SK-N-SH (cell line): Measurements from ENCODE around the gene SCGB1D2.

Experiments used
- CHD2 ChIP-seq: fragments of 150-350 bp; IDR thresholded peaks from 2 replicates; pipeline ENCODE4 v1.6.1; 2018; ENCODE audit warnings: low read length; ENCODE audit not compliant: partially characterized antibody
- CTCF ChIP-seq: fragments of 200-600 bp; sonication (generic); IDR thresholded peaks from 2 replicates; pipeline ENCODE4 v1.6.1; 2017; ENCODE audit warnings: antibody characterized with exemption, mild to moderate bottlenecking, moderate library complexity
- EP300 ChIP-seq, 2 experiments: IDR thresholded peaks; 2 replicates each; pipeline versions ENCODE4 v1.4.0 to v1.6.1; 2012; ENCODE audit warnings: borderline replicate concordance in 1 of 2, low read depth in 1 of 2, low read length in 1 of 2
- EZH2phosphoT487 ChIP-seq: fragments of 200-600 bp; sonication (generic); IDR thresholded peaks from 2 replicates; pipeline ENCODE4 v1.6.1; 2017; ENCODE audit warnings: low read depth, mixed run types, mild to moderate bottlenecking, antibody characterized with exemption, moderate library complexity, borderline replicate concordance
- GABPA ChIP-seq: IDR thresholded peaks from 2 replicates; pipeline ENCODE4 v1.4.0; 2012; ENCODE audit warnings: low read depth, mild to moderate bottlenecking
- IRF3 ChIP-seq: fragments of 150-350 bp; IDR thresholded peaks from 2 replicates; pipeline ENCODE4 v1.6.1; 2016; ENCODE audit warnings: mild to moderate bottlenecking, low read depth, low read length
- MXI1 ChIP-seq: IDR thresholded peaks from 2 replicates; pipeline ENCODE4 v1.6.1; 2012; ENCODE audit warnings: mild to moderate bottlenecking, low read depth, low read length, improper control_type of control experiment
- NRF1 ChIP-seq: IDR thresholded peaks from 2 replicates; pipeline ENCODE4 v1.6.1; 2012; ENCODE audit warnings: low read depth, mild to moderate bottlenecking, low read length
- SMC3 ChIP-seq: IDR thresholded peaks from 2 replicates; pipeline ENCODE4 v1.6.1; 2012; ENCODE audit warnings: low read depth, low read length, improper control_type of control experiment
- TF ChIP-seq, protein P1 (sequence below): IDR thresholded peaks from 2 replicates; pipeline ENCODE4 v1.4.0; 2012; ENCODE audit warnings: low read depth, borderline replicate concordance

- no peak for TF ChIP-seq EP300 (IDR thresholded peaks at IDR 0.05; ENCODE audit: borderline replicate concordance in 1 of 2, low read depth in 1 of 2, low read length in 1 of 2)
- no peak for TF ChIP-seq CTCF
- no peak for TF ChIP-seq GABPA
- no peak for TF ChIP-seq MXI1
- no peak for TF ChIP-seq EZH2phosphoT487
- TF ChIP-seq, protein P1, sequence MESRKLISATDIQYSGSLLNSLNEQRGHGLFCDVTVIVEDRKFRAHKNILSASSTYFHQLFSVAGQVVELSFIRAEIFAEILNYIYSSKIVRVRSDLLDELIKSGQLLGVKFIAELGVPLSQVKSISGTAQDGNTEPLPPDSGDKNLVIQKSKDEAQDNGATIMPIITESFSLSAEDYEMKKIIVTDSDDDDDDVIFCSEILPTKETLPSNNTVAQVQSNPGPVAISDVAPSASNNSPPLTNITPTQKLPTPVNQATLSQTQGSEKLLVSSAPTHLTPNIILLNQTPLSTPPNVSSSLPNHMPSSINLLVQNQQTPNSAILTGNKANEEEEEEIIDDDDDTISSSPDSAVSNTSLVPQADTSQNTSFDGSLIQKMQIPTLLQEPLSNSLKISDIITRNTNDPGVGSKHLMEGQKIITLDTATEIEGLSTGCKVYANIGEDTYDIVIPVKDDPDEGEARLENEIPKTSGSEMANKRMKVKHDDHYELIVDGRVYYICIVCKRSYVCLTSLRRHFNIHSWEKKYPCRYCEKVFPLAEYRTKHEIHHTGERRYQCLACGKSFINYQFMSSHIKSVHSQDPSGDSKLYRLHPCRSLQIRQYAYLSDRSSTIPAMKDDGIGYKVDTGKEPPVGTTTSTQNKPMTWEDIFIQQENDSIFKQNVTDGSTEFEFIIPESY = no peak
- no peak for TF ChIP-seq SMC3
- no peak for TF ChIP-seq IRF3
- TF ChIP-seq NRF1 = no peak
- TF ChIP-seq CHD2 = no peak
Observed at GRCh38 chr11:62242021-62242420, at the start of gene SCGB1D2.
